AG10803 (cell line): Measurements from ENCODE around the gene NXN.
"Not testable (repeated sequence)": the region's sequence is repeated elsewhere in the genome, so short reads cannot be mapped to it uniquely, and the experiment has no call there.

ENCODE experiments used
- DNase-seq: peaks from one replicate; pipeline ENCODE4 v3.0.0; 2010; ENCODE audit warnings: low read depth
- H3K4me3 ChIP-seq: 2 replicates; pipeline ENCODE4 v1.5.1; 2011; ENCODE audit warnings: mild to moderate bottlenecking, low read length, control low read depth
- CTCF ChIP-seq: conservative IDR thresholded peaks from 2 replicates; pipeline ENCODE4 v1.5.1; 2011; ENCODE audit warnings: mild to moderate bottlenecking, low read length, control low read depth, inconsistent platforms

Gene NXN

GRCh38 chr17:962166-962565 is 17.4 kb downstream of the NXN start:
- no peak for TF ChIP-seq CTCF
- DNase-seq: no peak
- H3K4me3 ChIP-seq: no peak overlapping the region

- DNase-seq: no peak
- no peak overlapping the region for H3K4me3 ChIP-seq
Observed at GRCh38 chr17:958712-959451, 20.7 kb downstream of the NXN start.

GRCh38 chr17:957856-958421 is 21.6 kb downstream of the NXN start:
- no peak for TF ChIP-seq CTCF
- DNase-seq: no peak
- H3K4me3 ChIP-seq: no peak overlapping the region

More at GRCh38 chr17:958712-959451, 20.7 kb downstream of the NXN start:
- TF ChIP-seq CTCF: no peak

GRCh38 chr17:956905-957304 is 22.7 kb downstream of the NXN start:
- TF ChIP-seq CTCF: no peak
- no peak for DNase-seq
- no peak overlapping the region for H3K4me3 ChIP-seq

- TF ChIP-seq CTCF: no peak
- H3K4me3 ChIP-seq: no peak overlapping the region
- peak; percentile 66 for DNase-seq
Observed at GRCh38 chr17:954431-955164, 25.0 kb downstream of the NXN start.

GRCh38 chr17:953767-954166 is 25.8 kb downstream of the NXN start:
- no peak for TF ChIP-seq CTCF
- H3K4me3 ChIP-seq: no peak overlapping the region
- no peak for DNase-seq

DNA sequence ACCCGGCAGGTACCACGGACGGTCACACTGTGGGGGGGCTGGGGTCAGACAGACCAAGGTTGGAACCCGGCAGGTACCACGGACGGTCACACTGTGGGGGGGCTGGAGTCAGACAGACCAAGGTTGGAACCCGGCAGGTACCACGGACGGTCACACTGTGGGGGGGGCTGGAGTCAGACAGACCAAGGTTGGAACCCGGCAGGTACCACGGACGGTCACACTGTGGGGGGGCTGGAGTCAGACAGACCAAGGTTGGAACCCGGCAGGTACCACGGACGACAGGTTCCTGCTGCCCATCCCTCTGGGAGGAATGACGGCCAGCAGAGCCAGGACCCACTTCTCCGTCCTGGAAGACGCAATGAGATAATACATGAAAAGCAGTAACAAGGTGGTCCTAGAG is 27.0 kb downstream of the NXN start:
- not testable (repeated sequence) for DNase-seq, H3K4me3 ChIP-seq
